Suprapubic skin (tissue), 3 donors: ENCODE measurements around the gene C16orf78.

ENCODE experiments used
- EP300 ChIP-seq: sonication (generic); formaldehyde crosslinking; IDR thresholded peaks from one replicate; pipeline ENCODE4 v1.6.1; 2017; ENCODE audit warnings: antibody characterized with exemption
- TF ChIP-seq, protein P1 (sequence below), 2 donors: fragments of 200-600 bp in 1 of 2; fragments of 450-650 bp in 1 of 2; sonication (generic) in 1 of 2; IDR thresholded peaks; one replicate each; pipeline ENCODE4 v1.5.1; 2016 to 2019; ENCODE audit warnings: antibody characterized with exemption in 2 of 2, mild to moderate bottlenecking in 1 of 2, moderate library complexity in 1 of 2

DNA sequence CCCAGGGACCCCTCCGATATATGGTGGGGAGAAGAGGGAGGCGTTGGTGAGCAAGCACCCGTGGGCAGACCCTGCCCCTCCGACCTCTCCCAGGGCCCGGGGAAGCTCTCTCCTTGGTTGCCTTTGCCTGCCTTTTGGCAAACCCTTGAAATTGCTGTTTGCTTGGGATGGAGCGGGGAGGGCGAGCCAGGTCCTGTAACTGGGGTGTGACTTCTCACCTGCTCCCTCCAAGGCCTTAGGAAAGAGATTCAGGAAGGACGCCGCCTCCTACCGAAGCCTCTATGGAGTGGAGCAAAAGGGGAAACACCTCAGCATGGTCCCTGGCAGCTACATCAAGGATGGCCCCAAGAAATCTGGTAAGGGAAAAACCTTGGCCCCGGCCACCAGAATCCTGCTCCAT, 4.6 kb downstream of the C16orf78 start:
- TF ChIP-seq, protein P1, sequence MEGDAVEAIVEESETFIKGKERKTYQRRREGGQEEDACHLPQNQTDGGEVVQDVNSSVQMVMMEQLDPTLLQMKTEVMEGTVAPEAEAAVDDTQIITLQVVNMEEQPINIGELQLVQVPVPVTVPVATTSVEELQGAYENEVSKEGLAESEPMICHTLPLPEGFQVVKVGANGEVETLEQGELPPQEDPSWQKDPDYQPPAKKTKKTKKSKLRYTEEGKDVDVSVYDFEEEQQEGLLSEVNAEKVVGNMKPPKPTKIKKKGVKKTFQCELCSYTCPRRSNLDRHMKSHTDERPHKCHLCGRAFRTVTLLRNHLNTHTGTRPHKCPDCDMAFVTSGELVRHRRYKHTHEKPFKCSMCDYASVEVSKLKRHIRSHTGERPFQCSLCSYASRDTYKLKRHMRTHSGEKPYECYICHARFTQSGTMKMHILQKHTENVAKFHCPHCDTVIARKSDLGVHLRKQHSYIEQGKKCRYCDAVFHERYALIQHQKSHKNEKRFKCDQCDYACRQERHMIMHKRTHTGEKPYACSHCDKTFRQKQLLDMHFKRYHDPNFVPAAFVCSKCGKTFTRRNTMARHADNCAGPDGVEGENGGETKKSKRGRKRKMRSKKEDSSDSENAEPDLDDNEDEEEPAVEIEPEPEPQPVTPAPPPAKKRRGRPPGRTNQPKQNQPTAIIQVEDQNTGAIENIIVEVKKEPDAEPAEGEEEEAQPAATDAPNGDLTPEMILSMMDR (IDR thresholded peaks at IDR 0.05), result no peak
- no peak for TF ChIP-seq EP300
